ENCODE results near the gene CEP76.
"Not testable (repeated sequence)": the region's sequence is repeated elsewhere in the genome, so short reads cannot be mapped to it uniquely, and the experiment has no call there.

Gene CEP76

GRCh38 chr18:12640881-12641200 is 61.7 kb downstream of the CEP76 start:
- no peak for DNase-seq

- no peak for DNase-seq
These were observed 62.3 kb downstream of the CEP76 start for GRCh38 chr18:12639990-12640880.

- DNase-seq = no peak
These were observed 63.8 kb downstream of the CEP76 start for GRCh38 chr18:12638644-12639124.

GRCh38 chr18:12637901-12638643 is 64.5 kb downstream of the CEP76 start:
- DNase-seq = no peak

GRCh38 chr18:12637393-12637792 is 65.1 kb downstream of the CEP76 start:
- DNase-seq = no peak

- DNase-seq = no peak
These were observed 70.6 kb downstream of the CEP76 start for GRCh38 chr18:12631831-12632477.

- DNase-seq = no peak
These were observed 72.4 kb downstream of the CEP76 start for GRCh38 chr18:12630136-12630535.

GRCh38 chr18:12628706-12629702 is 73.5 kb downstream of the CEP76 start:
- DNase-seq = no peak

- DNase-seq = not testable (repeated sequence)
These were observed 75.3 kb downstream of the CEP76 start for GRCh38 chr18:12627199-12627598.

GRCh38 chr18:12625241-12625640 is 77.3 kb downstream of the CEP76 start:
- no peak for DNase-seq

Data from left hindlimb (tissue), 1 donor.